GM21447 (cell line): ENCODE data around the gene TM7SF2.

Experiments
- ATAC-seq: cut with Tn5 transposase; IDR thresholded peaks from one replicate; pipeline ENCODE4 v1.9.1; 2021; ENCODE audit not compliant: unreplicated experiment

The TM7SF2 gene

DNA sequence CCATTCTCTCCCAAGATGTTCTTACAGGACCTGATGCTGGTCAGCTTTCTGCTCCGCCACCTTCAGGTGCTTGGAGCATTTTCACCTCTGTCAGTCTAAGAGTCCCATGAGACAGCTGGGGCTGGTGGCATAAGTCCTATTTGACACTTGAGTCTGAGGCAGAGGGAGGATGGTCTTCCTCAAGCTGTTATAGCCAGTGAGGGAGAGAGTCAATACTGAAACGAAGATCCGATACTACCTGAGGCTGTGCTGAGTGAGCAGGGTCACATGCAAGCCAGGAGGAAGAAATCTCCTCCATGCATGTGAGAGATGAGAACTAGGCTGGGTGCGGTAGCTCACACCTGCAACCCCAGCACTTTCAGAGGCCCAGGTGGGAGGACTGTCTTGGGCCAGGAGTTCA, 22.1 kb upstream of the TM7SF2 start:
- ATAC-seq: no peak

DNA sequence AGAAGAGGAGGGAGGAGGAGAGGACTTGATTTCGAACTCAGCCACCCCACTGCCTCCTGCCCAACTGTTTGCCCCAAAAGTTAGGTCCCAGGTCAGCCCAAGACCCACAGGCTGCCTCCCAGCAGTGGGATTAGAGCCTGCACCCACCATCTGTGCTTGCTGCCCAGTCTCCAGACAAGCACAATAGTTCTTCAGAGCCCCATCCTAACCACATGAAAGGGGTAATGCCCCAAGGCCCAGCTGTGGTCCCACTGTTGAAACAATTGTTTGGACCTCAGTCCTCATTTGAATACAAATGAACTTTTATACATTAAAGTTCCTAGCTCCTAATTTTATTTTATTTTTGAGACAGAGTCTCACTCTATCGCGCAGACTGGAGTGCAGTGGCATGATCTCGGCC, 21.0 kb upstream of the TM7SF2 start:
- ATAC-seq: no peak

DNA sequence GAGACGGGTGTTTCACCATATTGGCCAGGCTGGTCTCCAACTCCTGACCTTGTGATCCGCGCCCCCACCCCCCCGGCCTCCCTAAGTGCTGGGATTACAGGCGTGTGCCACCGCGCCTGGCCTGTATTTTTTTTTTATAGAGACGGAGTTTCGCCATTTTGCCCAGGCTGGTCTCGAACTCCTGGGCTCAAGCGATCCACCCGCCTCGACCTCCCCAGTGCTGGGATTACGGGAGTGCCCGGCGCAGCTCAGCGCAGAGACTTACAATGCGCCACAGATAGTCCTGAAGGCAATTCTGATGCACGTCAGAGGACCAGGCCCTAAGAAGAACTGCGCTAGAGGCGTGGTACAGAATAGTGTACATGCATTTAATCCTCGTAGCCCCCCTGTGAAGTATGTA, 16.2 kb upstream of the TM7SF2 start:
- ATAC-seq: no peak

- ATAC-seq: peak; percentile 89
Observed at GRCh38 chr11:65095974-65096806, 15.5 kb upstream of the TM7SF2 start, which contains the start of gene VPS51. Gene VPS51, plus strand, starts transcription at chr11:65096214. Its CDS starts 37 bp downstream, at chr11:65096251.

DNA sequence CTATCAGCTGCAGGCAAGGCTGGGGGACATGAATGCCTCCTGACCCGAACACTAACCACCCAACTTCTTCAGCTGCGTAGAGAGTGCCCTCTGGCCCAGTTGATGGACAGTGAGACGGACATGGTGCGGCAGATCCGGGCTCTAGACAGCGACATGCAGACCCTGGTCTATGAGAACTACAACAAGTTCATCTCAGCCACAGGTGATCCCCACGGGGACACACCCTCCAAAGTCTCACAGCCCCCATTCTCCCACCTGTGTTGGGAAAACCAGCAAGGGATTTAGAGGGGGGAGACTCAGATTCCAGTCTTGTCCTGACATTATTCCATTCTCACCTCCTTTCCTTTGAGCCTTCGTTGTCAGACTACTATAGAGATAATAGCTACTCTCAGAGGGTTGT, 14.7 kb upstream of the TM7SF2 start:
- ATAC-seq: no peak

DNA sequence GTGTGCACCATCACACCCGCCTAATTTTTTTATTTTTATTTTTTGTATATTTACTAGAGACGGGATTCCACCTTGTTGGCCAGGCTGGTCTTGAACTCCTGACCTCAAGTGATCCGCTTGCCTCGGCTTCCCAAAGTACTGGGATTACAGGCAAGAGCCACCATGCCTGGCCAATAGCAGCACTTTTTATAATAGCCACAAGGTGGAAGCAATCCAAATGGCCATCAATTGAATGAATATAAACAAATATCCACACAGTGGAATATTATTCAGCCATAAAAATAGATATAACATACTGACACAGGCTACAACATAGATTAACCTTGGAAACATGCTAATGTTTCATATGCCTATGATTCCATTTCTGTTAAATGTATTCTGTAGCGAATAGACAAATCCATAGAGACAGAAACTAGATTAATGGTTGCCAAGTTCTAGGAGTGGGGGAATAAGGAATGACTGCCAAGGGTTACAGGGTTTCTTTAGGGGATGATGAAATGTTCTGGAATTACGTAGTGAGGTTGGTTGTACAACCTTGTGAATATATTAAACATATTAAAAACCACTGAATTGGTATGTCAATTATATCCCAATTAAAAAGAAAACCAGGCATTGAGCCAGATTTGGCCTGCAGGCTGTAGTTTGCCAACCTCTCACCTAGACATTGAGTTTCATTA, 10.9 kb upstream of the TM7SF2 start:
- ATAC-seq: no peak

- no peak for ATAC-seq
Observed at GRCh38 chr11:65102142-65103095, 9.3 kb upstream of the TM7SF2 start.

DNA sequence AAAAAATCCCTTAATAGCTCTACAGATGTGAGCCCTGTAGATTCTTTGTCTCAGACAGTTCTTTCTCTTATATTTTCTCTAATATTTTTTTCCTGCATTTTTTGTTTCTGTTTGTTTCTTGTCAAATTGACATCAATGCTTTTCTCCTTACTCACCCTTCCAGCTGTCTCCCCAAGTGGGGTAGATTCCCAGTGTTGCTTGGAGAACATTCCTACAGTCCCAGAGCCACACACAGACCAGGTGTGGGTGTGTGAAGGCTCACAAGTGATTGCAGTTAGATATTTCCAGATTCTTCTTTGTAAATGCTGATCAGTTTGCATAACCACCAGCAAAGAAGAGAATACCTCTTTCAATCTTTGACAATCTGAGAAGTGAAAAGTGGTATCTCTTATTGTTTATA, 8.2 kb upstream of the TM7SF2 start:
- no peak for ATAC-seq

DNA sequence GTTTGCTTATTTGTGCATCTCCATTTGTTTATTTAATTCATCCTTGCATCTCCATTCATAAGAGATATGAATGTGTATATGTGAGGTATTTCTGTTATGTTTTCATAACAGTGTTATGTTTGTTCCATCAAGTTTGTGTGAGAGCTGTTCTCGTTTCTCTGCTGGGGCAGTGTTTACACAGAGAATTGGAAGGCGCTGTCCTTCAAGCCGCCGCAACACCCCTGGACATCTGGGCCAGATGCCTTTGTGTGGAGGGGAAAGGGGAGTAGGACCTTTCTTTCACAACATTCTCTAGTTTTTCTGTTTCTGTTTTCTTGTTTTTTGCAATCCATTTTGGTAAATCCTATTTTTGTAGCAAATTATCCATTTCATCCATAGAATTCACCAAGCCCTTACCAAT, 7.0 kb upstream of the TM7SF2 start:
- ATAC-seq: no peak

DNA sequence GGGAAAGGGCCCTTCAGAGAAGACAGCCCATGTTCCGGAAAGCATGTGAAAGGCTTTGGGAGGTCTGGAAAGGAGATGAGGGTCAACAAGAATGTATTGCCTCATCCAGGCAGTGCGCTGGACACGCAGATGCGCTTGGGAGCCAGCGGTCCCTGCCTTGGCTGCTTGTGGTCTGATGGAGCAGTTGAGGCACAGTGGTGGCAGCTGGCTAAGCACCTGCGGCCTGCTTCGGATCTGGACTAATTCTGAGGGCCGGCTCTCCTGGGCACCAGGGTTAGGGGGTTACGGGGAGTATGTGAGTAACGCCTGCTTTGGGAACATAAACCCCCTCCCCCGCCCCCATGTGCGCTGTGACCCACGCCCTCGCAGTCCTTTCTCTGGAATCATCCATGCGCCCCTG, 4.6 kb upstream of the TM7SF2 start:
- ATAC-seq: no peak

DNA sequence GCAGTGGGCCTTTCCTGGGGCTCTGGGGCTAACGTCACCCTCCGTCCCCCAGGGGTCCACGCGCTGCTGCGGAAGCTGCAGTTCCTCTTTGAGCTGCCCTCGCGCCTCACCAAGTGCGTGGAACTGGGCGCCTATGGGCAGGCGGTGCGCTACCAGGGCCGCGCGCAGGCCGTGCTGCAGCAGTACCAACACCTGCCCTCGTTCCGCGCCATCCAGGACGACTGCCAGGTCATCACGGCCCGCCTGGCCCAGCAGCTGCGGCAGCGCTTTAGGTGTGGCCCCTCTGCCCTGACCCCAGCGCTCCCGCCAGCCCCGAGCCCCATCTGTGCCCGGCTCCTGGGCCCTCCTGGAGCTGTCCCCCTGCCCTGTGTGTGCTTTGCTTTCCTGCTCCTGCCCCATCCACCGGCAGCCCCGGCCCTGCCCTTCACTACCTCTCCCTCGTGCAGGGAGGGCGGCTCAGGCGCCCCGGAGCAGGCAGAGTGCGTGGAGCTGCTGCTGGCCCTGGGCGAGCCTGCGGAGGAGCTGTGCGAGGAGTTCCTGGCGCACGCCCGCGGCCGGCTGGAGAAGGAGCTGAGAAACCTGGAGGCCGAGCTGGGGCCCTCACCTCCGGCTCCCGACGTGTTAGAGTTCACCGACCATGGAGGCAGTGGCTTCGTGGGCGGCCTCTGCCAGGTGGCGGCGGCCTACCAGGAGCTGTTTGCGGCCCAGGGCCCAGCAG, 3.8 kb upstream of the TM7SF2 start:
- no peak for ATAC-seq

GRCh38 chr11:65108469-65109123, 3.1 kb upstream of the TM7SF2 start:
- no peak for ATAC-seq

DNA sequence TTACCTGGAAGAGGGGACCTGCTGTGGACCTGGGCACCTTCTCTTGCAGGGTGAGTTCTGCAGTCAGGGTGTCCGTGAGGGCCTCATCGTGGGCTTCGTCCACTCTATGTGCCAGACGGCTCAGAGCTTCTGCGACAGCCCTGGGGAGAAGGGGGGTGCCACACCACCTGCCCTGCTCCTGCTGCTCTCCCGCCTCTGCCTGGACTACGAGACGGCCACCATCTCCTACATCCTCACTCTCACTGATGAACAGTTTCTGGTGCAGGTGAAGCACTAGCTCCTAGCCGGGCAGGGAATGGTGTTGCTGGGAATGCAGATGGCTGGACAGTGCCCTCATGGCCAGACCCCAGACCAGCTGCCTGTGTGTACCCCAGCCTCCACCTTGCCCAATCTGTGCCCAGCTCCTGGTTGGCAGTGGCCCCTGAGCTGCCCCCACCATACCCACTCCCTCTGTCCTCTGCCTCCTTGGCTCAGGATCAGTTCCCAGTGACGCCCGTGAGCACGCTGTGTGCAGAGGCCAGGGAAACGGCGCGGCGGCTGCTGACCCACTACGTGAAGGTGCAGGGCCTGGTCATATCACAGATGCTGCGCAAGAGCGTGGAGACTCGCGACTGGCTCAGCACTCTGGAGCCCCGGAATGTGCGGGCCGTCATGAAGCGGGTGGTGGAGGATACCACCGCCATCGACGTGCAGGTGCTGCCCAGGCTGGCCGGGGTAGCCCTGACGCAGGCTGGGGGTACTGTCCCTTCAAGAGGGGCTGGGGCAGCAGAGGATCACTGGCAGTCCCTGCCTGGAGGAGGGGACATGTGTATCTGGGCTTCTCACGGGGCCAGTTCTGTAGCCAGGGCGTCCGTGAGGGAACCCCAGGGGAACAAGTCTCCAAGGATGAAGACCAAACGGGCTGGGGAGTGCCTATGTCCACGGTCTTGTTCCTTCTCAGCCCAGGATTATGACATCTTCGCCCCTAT, 2.2 kb upstream of the TM7SF2 start:
- ATAC-seq: no peak

GRCh38 chr11:65110354-65110861, 1.3 kb upstream of the TM7SF2 start:
- ATAC-seq: peak; percentile 36

DNA sequence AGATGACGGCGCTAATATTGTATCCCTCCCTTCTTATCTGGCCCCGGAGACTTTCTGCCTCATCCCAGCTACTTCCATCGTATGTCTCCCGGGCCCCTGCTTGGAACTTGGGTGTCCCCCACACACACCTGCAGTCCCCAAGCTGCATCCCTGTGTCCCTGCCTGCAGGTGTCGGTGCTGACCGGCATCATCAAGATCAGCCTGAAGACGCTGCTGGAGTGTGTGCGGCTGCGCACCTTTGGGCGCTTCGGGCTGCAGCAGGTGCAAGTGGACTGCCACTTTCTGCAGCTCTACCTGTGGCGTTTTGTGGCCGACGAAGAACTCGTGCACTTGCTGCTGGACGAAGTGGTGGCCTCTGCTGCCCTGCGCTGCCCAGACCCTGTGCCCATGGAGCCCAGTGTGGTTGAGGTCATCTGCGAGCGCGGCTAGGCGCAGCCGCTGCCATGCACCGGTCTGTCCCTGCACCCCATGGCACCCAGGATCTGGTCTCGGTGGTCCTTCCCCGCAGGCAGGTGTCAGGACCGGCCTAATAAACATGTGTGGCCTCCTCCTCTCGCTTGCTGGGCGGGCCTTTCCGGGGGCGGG, 421 bp upstream of the TM7SF2 start:
- ATAC-seq: no peak

GRCh38 chr11:65112546-65113360, 1.1 kb downstream of the TM7SF2 start:
- peak; percentile 38 for ATAC-seq

GRCh38 chr11:65113361-65113756, 1.7 kb downstream of the TM7SF2 start:
- ATAC-seq: no peak

DNA sequence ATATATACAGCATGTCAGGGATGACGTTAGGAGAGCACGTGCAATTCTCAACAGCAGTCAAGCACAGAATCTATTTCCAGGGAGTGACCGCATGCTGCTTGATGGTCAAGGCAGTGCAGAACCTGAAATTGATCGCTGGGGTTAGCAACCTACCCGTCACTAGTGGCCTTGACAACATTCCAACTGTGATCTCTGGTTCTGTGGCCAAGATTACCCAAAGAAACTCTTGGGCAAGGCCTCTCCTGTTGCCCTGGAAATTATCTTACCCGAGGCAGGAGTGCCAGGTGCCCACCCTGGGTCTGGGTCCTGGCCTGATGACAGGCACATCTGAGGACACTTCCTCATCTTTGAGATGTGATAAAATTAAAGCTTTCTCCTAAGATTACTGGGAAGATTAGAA, 2.2 kb downstream of the TM7SF2 start:
- no peak for ATAC-seq
